Measurements from ENCODE around the gene SLC1A3. TPM values are rescaled to one million over a fixed set of nuclear protein-coding genes. Genes with fewer than 3 reads are reported as not detected.

Gene SLC1A3
- polyA plus RNA-seq, 3 donors = 1.3 to 3.2 (median 1.9) TPM

GRCh38 chr5:36596247-36596646 lies 10.2 kb upstream of the SLC1A3 start:
- no peak for DNase-seq (ENCODE audit: extremely low read depth in 1 of 11, low read depth in 9 of 11, low spot score in 4 of 11)

GRCh38 chr5:36596756-36597155 lies 9.7 kb upstream of the SLC1A3 start:
- no peak for DNase-seq (ENCODE audit: extremely low read depth in 1 of 11, low read depth in 9 of 11, low spot score in 4 of 11)

GRCh38 chr5:36598045-36598444 lies 8.4 kb upstream of the SLC1A3 start:
- DNase-seq (ENCODE audit: extremely low read depth in 1 of 11, low read depth in 9 of 11, low spot score in 4 of 11) = no peak

GRCh38 chr5:36599986-36600779 lies 6.2 kb upstream of the SLC1A3 start:
- DNase-seq (ENCODE audit: extremely low read depth in 1 of 11, low read depth in 9 of 11, low spot score in 4 of 11) = no peak

GRCh38 chr5:36600917-36601527 lies 5.4 kb upstream of the SLC1A3 start:
- peak in 1 of 11 donors; percentile 22 for DNase-seq (ENCODE audit: extremely low read depth in 1 of 11, low read depth in 9 of 11, low spot score in 4 of 11)

GRCh38 chr5:36602704-36603321 lies 3.6 kb upstream of the SLC1A3 start:
- no peak for DNase-seq (ENCODE audit: extremely low read depth in 1 of 11, low read depth in 9 of 11, low spot score in 4 of 11)

GRCh38 chr5:36605241-36605640 lies 1.2 kb upstream of the SLC1A3 start:
- DNase-seq (ENCODE audit: extremely low read depth in 1 of 11, low read depth in 9 of 11, low spot score in 4 of 11) = no peak

- no peak for DNase-seq (ENCODE audit: extremely low read depth in 1 of 11, low read depth in 9 of 11, low spot score in 4 of 11)
Measured at GRCh38 chr5:36606036-36606427, 374 bp upstream of the SLC1A3 start.

- peak in 8 of 11 donors; percentile 23 to 51 (median 40) for DNase-seq (ENCODE audit: extremely low read depth in 1 of 11, low read depth in 9 of 11, low spot score in 4 of 11)
Measured at GRCh38 chr5:36607114-36607571, 737 bp downstream of the SLC1A3 start.

- no peak for DNase-seq (ENCODE audit: extremely low read depth in 1 of 11, low read depth in 9 of 11, low spot score in 4 of 11)
Measured at GRCh38 chr5:36607838-36608783, 1.7 kb downstream of the SLC1A3 start.

GRCh38 chr5:36610621-36611020 lies 4.2 kb downstream of the SLC1A3 start:
- no peak for DNase-seq (ENCODE audit: extremely low read depth in 1 of 11, low read depth in 9 of 11, low spot score in 4 of 11)

GRCh38 chr5:36611520-36612274 lies 5.3 kb downstream of the SLC1A3 start:
- DNase-seq (ENCODE audit: extremely low read depth in 1 of 11, low read depth in 9 of 11, low spot score in 4 of 11) = no peak

- DNase-seq (ENCODE audit: extremely low read depth in 1 of 11, low read depth in 9 of 11, low spot score in 4 of 11) = no peak
Measured at GRCh38 chr5:36613241-36613640, 6.8 kb downstream of the SLC1A3 start.

GRCh38 chr5:36613771-36614656 lies 7.6 kb downstream of the SLC1A3 start:
- DNase-seq (ENCODE audit: extremely low read depth in 1 of 11, low read depth in 9 of 11, low spot score in 4 of 11) = no peak

GRCh38 chr5:36614657-36615308 lies 8.4 kb downstream of the SLC1A3 start:
- DNase-seq (ENCODE audit: extremely low read depth in 1 of 11, low read depth in 9 of 11, low spot score in 4 of 11) = no peak

GRCh38 chr5:36619012-36619635 lies 12.7 kb downstream of the SLC1A3 start:
- DNase-seq (ENCODE audit: extremely low read depth in 1 of 11, low read depth in 9 of 11, low spot score in 4 of 11) = no peak

- DNase-seq (ENCODE audit: extremely low read depth in 1 of 11, low read depth in 9 of 11, low spot score in 4 of 11) = no peak
Measured at GRCh38 chr5:36621985-36622384, 15.6 kb downstream of the SLC1A3 start.

All from renal cortex interstitium (tissue), 11 donors.